Type B pancreatic cell (in vitro differentiated cells): ENCODE measurements around the gene ABCC10. TPM values are rescaled to one million over a fixed set of nuclear protein-coding genes. Genes with fewer than 3 reads are reported as not detected.

Experiments
- DNase-seq: peaks from one replicate; pipeline ENCODE4 v3.0.0; 2021; ENCODE audit warnings: mixed read lengths; ENCODE audit not compliant: unreplicated experiment; ENCODE audit errors: extremely low spot score
- H3K27ac Mint-ChIP-seq: 2 replicates; pipeline ENCODE4 v1.8.0; 2021; ENCODE audit warnings: mild to moderate bottlenecking, mixed read lengths
- H3K27me3 Mint-ChIP-seq: 2 replicates; pipeline ENCODE4 v1.8.0; 2021; ENCODE audit warnings: mixed read lengths
- H3K36me3 Mint-ChIP-seq: 2 replicates; pipeline ENCODE4 v1.8.0; 2021; ENCODE audit warnings: mixed read lengths
- H3K4me1 Mint-ChIP-seq: one replicate; pipeline ENCODE4 v1.8.0; 2021; ENCODE audit warnings: mixed read lengths; ENCODE audit not compliant: unreplicated experiment
- H3K4me3 Mint-ChIP-seq: 2 replicates; pipeline ENCODE4 v1.8.0; 2021; ENCODE audit warnings: mild to moderate bottlenecking, mixed read lengths
- H3K9me3 Mint-ChIP-seq: 2 replicates; pipeline ENCODE4 v1.8.0; 2021; ENCODE audit warnings: mixed read lengths
- total RNA-seq: library from RNA; stranded (reverse); gene quantifications from 2 replicates; pipeline ENCODE4 v1.2.1, GENCODE V29; 2021; ENCODE audit warnings: low replicate concordance
- TF ChIP-seq, protein P1 (sequence below): fragments of 200-600 bp; sonication (generic); conservative IDR thresholded peaks from 2 replicates; pipeline ENCODE4 v1.5.0; 2021; ENCODE audit warnings: antibody characterized with exemption, mild to moderate bottlenecking

ABCC10 gene
- total RNA-seq, 1 donor from 2014 or later: 46.5 TPM

DNA sequence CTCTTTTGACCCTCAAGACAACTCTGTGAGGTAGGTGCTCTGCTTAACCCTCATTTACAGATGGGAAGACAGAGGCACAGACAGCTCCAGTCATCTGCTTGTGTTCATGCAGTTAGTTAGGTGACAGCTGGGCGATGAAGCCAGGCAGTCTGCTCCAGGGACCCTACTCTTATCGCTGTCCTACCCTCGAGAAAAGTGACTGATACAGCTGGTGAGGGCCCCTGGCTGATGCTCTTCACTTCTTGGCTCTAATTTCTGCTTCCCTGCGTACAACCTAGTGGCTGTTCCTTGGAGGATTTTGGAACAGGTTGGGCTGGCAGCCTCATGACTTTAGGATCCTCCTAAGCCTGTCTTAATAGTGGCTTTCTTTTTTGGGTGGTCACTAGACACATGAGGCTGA, 40.9 kb downstream of the ABCC10 start:
- Mint-ChIP-seq H3K9me3 (no peaks in the 10 kb centered on the region), H3K4me1 (no peaks in the 10 kb centered on the region), H3K27me3 (peaks cover 10% of the 10 kb centered on the region), H3K4me3 (no peak overlapping the region), H3K27ac (no peak overlapping the region), H3K36me3 (no peaks in the 10 kb centered on the region)
- TF ChIP-seq, protein P1, sequence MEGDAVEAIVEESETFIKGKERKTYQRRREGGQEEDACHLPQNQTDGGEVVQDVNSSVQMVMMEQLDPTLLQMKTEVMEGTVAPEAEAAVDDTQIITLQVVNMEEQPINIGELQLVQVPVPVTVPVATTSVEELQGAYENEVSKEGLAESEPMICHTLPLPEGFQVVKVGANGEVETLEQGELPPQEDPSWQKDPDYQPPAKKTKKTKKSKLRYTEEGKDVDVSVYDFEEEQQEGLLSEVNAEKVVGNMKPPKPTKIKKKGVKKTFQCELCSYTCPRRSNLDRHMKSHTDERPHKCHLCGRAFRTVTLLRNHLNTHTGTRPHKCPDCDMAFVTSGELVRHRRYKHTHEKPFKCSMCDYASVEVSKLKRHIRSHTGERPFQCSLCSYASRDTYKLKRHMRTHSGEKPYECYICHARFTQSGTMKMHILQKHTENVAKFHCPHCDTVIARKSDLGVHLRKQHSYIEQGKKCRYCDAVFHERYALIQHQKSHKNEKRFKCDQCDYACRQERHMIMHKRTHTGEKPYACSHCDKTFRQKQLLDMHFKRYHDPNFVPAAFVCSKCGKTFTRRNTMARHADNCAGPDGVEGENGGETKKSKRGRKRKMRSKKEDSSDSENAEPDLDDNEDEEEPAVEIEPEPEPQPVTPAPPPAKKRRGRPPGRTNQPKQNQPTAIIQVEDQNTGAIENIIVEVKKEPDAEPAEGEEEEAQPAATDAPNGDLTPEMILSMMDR: no peak
- no peak for DNase-seq

DNA sequence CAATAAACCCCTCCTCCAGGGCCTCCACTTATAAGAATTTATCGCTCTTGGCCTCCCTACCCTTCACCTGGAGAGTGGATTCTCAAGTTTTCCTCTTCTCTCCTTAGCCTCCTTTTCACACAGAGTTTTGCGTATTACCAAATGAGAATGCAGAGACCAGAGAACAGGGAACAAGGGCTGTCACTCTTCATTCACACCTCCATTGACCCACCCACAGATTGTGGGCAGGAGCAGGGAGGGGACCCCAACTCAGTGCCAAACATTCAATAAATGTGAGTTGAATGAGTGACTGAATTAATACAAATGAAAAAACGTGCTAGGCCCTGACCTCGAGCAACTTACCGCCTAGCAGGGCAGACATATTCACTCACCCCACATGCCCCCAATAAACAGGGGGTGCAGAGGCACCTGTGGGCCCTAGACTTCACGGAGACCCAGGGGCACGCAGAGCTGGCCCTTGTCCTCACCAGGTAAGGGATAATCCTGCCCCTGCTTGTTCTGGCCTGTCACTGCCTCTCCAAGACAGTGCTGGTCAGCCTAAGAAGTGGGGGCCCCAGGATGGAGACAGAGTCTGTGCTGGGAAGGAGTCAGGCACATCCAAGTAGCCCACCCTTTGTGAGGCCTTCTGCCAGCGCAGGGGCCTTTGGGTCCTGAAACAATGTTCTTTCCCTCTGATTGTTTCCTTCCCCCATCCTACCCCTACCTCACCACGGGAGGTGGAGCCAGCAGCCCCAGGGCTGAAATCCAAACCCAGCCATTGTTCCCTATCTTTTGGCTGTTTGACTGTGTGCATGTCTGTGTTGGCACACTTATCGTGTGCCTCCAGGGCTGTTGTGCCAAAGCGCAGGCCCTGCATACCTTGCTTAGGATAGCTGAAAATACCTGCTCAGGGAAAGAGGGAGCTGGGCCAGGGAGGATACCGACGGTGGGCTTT, 41.7 kb downstream of the ABCC10 start:
- no peak for DNase-seq
- peak overlapping the region; percentile 76 for H3K27ac Mint-ChIP-seq
- no peaks in the 10 kb centered on the region for H3K4me1 Mint-ChIP-seq
- no peaks in the 10 kb centered on the region for H3K9me3 Mint-ChIP-seq
- H3K36me3 Mint-ChIP-seq: no peaks in the 10 kb centered on the region
- TF ChIP-seq, protein P1: no peak
- no peak overlapping the region for H3K4me3 Mint-ChIP-seq
- H3K27me3 Mint-ChIP-seq: peaks cover 9% of the 10 kb centered on the region

DNA sequence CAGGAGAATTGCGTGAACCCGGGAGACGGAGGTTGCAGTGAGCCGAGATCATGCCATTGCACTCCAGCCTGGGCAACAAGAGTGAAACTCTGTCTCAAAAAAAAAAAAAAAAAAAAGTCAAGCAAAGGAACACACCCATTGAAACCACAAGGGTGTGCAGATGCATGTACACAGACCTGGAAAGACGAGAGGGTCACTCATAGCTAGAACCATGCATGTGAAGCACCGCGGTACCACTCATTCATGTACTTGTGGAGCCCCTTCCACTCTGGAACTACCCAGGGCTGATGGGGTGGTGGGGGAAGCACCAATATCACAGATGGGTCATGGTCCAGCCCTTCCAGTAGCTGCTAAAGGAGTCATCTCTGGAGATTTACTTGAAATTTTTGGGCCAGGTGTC, 42.6 kb downstream of the ABCC10 start:
- Mint-ChIP-seq H3K27ac (no peak overlapping the region), H3K36me3 (no peaks in the 10 kb centered on the region), H3K9me3 (no peaks in the 10 kb centered on the region), H3K4me1 (no peaks in the 10 kb centered on the region), H3K27me3 (peaks cover 9% of the 10 kb centered on the region), H3K4me3 (no peak overlapping the region)
- no peak for DNase-seq
- TF ChIP-seq, protein P1: no peak

DNA sequence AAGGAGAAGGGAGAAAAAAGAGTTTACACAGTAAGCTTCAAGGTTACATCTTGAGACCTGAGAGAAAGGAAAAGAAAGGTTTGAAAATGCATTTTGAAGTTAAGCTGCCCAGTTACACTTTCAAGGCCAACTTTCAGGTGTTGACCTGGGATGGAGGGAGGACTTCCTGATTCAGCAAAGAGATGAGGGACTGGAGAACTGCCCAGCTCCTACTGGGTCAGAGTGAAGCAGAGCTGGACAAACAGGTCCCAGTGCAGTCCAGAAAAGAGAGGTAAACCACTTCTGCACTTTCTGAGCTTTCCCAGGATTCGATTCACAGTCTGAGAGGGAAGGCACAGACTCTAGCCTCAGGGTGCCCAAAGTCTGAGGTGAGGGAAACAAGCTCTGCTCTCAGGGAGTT, 44.1 kb downstream of the ABCC10 start:
- Mint-ChIP-seq H3K36me3 (no peaks in the 10 kb centered on the region), H3K27ac (no peak overlapping the region), H3K9me3 (no peaks in the 10 kb centered on the region), H3K4me3 (no peak overlapping the region), H3K4me1 (no peaks in the 10 kb centered on the region), H3K27me3 (peaks cover 7% of the 10 kb centered on the region)
- TF ChIP-seq, protein P1: no peak
- no peak for DNase-seq

DNA sequence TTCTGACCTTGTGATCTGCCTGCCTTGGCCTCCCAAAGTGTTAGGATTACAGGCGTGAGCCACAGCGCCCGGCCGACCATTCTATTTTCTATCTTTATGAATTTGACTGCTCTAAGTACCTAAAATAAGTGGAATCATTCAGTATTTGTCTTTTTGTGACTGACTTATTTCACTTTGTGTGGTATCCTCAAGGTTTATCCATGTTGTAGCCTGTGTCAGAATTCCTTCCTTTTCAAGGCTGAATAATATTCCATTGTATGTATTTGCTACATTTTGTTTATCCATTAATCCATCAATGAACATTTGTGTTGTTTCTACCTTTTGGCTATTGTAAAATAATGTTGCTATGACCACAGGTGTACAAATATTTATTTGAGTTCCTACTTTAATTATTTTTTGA, 45.2 kb downstream of the ABCC10 start:
- H3K9me3 Mint-ChIP-seq: no peaks in the 10 kb centered on the region
- H3K27ac Mint-ChIP-seq: no peak overlapping the region
- no peaks in the 10 kb centered on the region for H3K36me3 Mint-ChIP-seq
- peaks cover 4% of the 10 kb centered on the region for H3K27me3 Mint-ChIP-seq
- no peak overlapping the region for H3K4me3 Mint-ChIP-seq
- H3K4me1 Mint-ChIP-seq: peaks cover 5% of the 10 kb centered on the region
- TF ChIP-seq, protein P1: no peak
- DNase-seq: no peak
